Esophagus muscularis mucosa (tissue), 4 donors: ENCODE results near the gene OTULINL.

ENCODE experiments used
- CTCF ChIP-seq, 3 experiments: fragments of 200-600 bp in 2 of 3; fragments of 450-650 bp in 1 of 3; sonication (generic) in 2 of 3; IDR thresholded peaks; one replicate each; pipeline ENCODE4 v1.5.1; 2017 to 2019; ENCODE audit warnings: antibody characterized with exemption in 3 of 3, mild to moderate bottlenecking in 2 of 3, moderate library complexity in 1 of 3
- EP300 ChIP-seq: sonication (generic); formaldehyde crosslinking; IDR thresholded peaks from one replicate; pipeline ENCODE4 v1.6.1; 2017; ENCODE audit warnings: antibody characterized with exemption
- POLR2A ChIP-seq: fragments of 450-650 bp; IDR thresholded peaks from one replicate; pipeline ENCODE4 v1.6.1; 2017; ENCODE audit warnings: antibody characterized with exemption, moderate library complexity, mild to moderate bottlenecking, low read depth
- POLR2AphosphoS5 ChIP-seq, 2 donors: sonication (generic); formaldehyde crosslinking; IDR thresholded peaks; one replicate each; pipeline ENCODE4 v1.6.1; 2017; ENCODE audit warnings: antibody characterized with exemption in 2 of 2

- TF ChIP-seq EP300 = no peak
- TF ChIP-seq POLR2A = no peak
- TF ChIP-seq POLR2AphosphoS5 (IDR thresholded peaks at IDR 0.05) = no peak
- TF ChIP-seq CTCF (IDR thresholded peaks at IDR 0.05) = no peak
Observed at GRCh38 chr5:14569948-14570691, 11.5 kb upstream of the OTULINL start.
